Measurements from ENCODE around the gene TYMS.

TYMS gene

DNA sequence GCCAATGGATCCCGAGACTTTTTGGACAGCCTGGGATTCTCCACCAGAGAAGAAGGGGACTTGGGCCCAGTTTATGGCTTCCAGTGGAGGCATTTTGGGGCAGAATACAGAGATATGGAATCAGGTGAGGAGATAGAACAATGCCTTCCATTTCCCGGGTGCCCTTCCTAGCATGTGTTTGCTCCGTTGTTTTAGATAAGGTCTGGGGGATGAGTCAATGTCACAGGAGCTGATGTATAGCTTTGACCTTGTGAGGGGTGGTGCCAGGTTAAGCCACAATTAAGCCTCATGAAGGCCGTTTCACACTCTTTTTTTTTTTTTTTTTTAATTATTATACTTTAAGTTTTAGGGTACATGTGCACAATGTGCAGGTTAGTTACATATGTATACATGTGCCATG lies 4.7 kb downstream of the TYMS start:
- POLR2A ChIA-PET: no interaction called here
- TF ChIP-seq, protein P1, sequence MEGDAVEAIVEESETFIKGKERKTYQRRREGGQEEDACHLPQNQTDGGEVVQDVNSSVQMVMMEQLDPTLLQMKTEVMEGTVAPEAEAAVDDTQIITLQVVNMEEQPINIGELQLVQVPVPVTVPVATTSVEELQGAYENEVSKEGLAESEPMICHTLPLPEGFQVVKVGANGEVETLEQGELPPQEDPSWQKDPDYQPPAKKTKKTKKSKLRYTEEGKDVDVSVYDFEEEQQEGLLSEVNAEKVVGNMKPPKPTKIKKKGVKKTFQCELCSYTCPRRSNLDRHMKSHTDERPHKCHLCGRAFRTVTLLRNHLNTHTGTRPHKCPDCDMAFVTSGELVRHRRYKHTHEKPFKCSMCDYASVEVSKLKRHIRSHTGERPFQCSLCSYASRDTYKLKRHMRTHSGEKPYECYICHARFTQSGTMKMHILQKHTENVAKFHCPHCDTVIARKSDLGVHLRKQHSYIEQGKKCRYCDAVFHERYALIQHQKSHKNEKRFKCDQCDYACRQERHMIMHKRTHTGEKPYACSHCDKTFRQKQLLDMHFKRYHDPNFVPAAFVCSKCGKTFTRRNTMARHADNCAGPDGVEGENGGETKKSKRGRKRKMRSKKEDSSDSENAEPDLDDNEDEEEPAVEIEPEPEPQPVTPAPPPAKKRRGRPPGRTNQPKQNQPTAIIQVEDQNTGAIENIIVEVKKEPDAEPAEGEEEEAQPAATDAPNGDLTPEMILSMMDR (IDR thresholded peaks at IDR 0.05; ENCODE audit: control extremely low read depth, extremely low read depth, low read depth, missing control alignments): no peak
- CTCF ChIA-PET: interaction anchor here (1.6 kb wide), 1 partner anchor 9 kb away, joined by 3 read pairs; no protein-coding TSS in a partner anchor
- DNase-seq (ENCODE audit: extremely low spot score): no peak

DNA sequence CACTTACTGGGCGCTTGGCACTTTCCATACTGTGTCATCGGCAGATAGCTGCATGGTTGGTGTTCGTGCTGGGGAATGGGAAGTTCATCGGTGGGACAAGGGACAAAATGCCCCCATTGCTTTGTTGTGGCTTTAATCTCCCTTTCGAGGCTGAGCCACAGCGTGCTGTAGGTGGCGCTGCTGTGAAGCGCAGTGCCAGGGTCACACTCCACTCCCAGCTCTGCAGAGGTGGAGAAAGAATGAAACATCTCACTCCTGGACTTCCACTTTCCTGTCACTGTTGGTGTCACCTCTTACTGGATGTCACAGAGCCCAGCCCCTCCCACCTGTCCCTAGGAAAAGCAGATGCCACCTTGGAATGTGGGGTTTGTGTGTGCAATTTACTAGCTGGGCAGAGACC lies 8.7 kb downstream of the TYMS start:
- TF ChIP-seq, protein P1 (IDR thresholded peaks at IDR 0.05; ENCODE audit: control extremely low read depth, extremely low read depth, low read depth, missing control alignments): peak; percentile 24
- POLR2A ChIA-PET: interaction anchor here (0.5 kb wide), 1 partner anchor 26 kb away, joined by 3 read pairs; no protein-coding TSS in a partner anchor
- CTCF ChIA-PET: interaction anchor here (1.2 kb wide), 1 partner anchor 173 kb away, joined by 3 read pairs; no protein-coding TSS in a partner anchor
- DNase-seq (ENCODE audit: extremely low spot score): no peak

DNA sequence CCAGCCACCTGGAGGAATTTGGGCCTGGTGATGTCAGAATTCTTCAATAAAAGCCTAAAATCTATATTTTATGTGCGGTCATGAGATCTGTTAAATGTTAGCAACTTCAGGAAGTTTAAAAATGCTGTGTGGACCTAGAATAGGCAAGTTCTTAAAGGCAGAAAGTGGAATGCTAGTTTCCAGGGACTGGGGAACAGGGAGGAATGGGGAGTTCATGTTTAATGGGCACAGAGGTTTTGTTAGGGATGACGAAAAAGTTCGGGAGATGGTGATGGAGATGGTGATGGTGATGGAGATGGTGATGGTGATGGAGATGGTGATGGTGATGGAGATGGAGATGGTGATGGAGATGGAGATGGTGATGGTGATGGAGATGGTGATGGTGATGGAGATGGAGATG lies 9.2 kb downstream of the TYMS start:
- DNase-seq (ENCODE audit: extremely low spot score): no peak
- TF ChIP-seq, protein P1 (IDR thresholded peaks at IDR 0.05; ENCODE audit: control extremely low read depth, extremely low read depth, low read depth, missing control alignments): no peak
- POLR2A ChIA-PET: interaction anchor here (0.5 kb wide), 1 partner anchor 26 kb away, joined by 3 read pairs; no protein-coding TSS in a partner anchor
- CTCF ChIA-PET: interaction anchor here (1.2 kb wide), 1 partner anchor 173 kb away, joined by 3 read pairs; no protein-coding TSS in a partner anchor

DNA sequence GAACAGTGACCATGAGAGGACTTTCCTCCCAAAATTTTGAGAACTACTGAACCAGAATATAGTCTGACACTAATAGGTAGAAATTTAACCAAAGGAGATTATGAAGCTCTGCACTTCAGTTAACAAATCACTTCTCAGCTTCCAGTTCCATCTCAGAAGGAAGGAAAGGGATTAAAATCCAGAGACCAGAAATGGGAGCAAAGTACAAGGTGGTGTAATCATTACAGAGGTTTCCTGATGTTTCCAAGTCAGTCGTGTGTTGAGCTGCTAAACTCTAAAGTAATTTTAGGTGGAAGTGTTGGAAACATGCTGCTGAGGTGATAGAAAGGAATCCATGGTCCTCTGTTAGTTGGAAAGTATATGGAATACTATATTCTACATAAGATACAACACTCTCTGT lies 10.8 kb downstream of the TYMS start:
- POLR2A ChIA-PET: no interaction called here
- TF ChIP-seq, protein P1 (IDR thresholded peaks at IDR 0.05; ENCODE audit: control extremely low read depth, extremely low read depth, low read depth, missing control alignments): no peak
- no peak for DNase-seq (ENCODE audit: extremely low spot score)
- CTCF ChIA-PET: interaction anchor here (3.0 kb wide), 1 partner anchor 10 kb away, joined by 12 read pairs; the partner anchor contains the start of gene TYMS

DNA sequence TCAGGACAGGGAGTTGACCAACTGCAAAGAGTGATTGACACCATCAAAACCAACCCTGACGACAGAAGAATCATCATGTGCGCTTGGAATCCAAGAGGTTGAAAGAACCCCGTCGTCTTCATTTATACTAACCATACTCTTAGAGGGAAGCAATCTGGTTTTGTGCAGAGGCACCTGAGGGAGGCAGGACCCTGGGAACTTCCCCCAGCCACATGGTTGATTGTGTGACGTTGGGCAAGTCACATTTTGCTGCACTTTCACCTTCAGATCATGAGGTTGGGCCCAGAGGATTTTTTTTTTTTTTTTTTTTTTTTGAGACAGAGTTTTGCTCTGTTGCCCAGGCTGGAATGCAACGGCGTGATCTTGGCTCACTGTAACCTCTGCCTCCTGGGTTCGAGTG lies 11.6 kb downstream of the TYMS start:
- ChIA-PET POLR2A (no interaction called here), CTCF (interaction anchor here (3.0 kb wide), 1 partner anchor 11 kb away, joined by 12 read pairs; the partner anchor contains the start of gene TYMS)
- no peak for DNase-seq (ENCODE audit: extremely low spot score)
- TF ChIP-seq, protein P1 (IDR thresholded peaks at IDR 0.05; ENCODE audit: control extremely low read depth, extremely low read depth, low read depth, missing control alignments): no peak

DNA sequence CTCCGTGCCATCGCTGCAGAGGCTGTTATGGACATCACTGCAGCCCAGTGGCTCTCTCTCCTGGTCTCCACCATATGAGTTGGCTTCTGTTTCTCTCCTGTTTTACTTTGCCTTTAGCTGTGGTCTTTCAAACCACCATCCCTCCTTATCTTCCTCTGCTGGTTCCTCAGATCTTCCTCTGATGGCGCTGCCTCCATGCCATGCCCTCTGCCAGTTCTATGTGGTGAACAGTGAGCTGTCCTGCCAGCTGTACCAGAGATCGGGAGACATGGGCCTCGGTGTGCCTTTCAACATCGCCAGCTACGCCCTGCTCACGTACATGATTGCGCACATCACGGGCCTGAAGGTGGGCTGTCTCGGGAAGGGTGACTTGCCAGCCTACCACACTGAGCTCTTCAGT lies 13.1 kb downstream of the TYMS start:
- TF ChIP-seq, protein P1 (IDR thresholded peaks at IDR 0.05; ENCODE audit: control extremely low read depth, extremely low read depth, low read depth, missing control alignments): no peak
- ChIA-PET CTCF (interaction anchor here (0.7 to 3.0 kb wide), 7 partner anchors 9 to 169 kb away, joined by 3 to 12 read pairs (median 3); partner anchors contain the start of gene TYMS), POLR2A (interaction anchor here (1.0 to 1.4 kb wide), 2 partner anchors 12 to 160 kb away, joined by 3 to 6 read pairs; partner anchors contain the start of gene TYMS)
- DNase-seq (ENCODE audit: extremely low spot score): no peak
